Hematopoietic multipotent progenitor cell (in vitro differentiated cells): ENCODE measurements around the gene STS. TPM values are rescaled to one million over a fixed set of nuclear protein-coding genes. Genes with fewer than 3 reads are reported as not detected.
"Not testable (repeated sequence)": the region's sequence is repeated elsewhere in the genome, so short reads cannot be mapped to it uniquely, and the experiment has no call there.

ENCODE experiments used
- DNase-seq, 3 donors: peaks; one replicate each; pipeline ENCODE4 v3.0.0-alpha.2; 2011 to 2015; ENCODE audit warnings: low read depth in 2 of 3, low spot score in 2 of 3
- small RNA-seq: library from RNA; depleted of rRNA; stranded (forward); fragments of <200 nt; gene quantifications from one replicate; pipeline ENCODE3, GENCODE V24; 2012
- total RNA-seq: library from RNA; depleted of rRNA; stranded (reverse); fragments of >200 nt; gene quantifications from one replicate; pipeline ENCODE4 v1.2.3, GENCODE V29; 2012

Gene STS
- total RNA-seq, 1 donor: 0.54 TPM

- not testable (repeated sequence) for DNase-seq
Measured at GRCh38 chrX:7178859-7179258, 31.3 kb downstream of the STS start.

- DNase-seq: no peak
Measured at GRCh38 chrX:7179446-7179845, 31.9 kb downstream of the STS start.

- DNase-seq: no peak
Measured at GRCh38 chrX:7184816-7185215, 37.3 kb downstream of the STS start.

GRCh38 chrX:7188672-7189071, 41.2 kb downstream of the STS start:
- no peak for DNase-seq

- DNase-seq: no peak
Measured at GRCh38 chrX:7190157-7190556, 42.6 kb downstream of the STS start.

- no peak for DNase-seq
Measured at GRCh38 chrX:7191681-7192110, 44.2 kb downstream of the STS start.

- no peak for DNase-seq
Measured at GRCh38 chrX:7192871-7193270, 45.4 kb downstream of the STS start.

- no peak for DNase-seq
Measured at GRCh38 chrX:7194606-7195005, 47.1 kb downstream of the STS start.

Small RNA genes within 50 kb of the gene (small RNA-seq; reads per million reads assigned to genes)
- not detected for gene MIR4767

Other genes starting within 250 kb of the STS start
- gene PUDP, start 441 bp downstream of the STS start, total RNA-seq: 3.2 TPM